ENCODE results near the gene MYO16.

MYO16 gene

DNA sequence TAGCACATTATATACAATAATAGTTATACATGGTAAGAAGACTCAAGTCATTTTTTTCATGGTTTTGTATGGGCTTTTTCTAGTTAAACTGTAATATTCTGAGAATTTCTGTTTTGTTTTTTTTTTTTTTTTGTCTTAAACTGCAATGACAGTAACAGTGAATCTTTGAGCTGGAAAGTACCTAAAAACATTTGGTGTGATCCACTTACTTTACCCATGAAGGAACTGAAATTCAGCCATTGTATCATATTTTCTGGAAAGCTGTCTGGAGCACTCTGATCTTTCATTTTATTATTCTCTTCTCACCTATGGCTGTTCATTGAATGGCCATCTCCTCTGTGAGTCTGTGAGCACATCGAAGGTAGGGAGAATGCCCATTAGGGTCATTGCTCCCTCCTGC, 37.8 kb downstream of the MYO16 start:
- no peak for DNase-seq

DNA sequence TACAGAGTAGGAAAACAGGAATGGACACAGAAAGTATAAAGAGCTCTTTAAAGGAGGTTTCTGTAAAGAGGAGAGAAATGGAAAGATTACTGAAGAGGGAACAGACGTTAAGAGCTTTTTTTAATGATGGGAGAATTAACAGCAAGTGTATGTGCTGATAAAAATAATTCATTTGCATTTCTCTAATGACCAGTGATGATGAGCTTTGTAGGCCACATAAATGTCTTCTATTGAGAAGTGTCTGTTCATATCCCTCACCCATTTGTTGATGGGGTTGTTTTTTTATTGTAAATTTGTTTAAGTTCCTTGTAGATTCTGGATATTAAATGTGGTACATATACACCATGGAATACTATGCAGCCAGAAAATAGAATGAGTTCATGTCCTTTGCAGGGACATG, 40.0 kb downstream of the MYO16 start:
- no peak for DNase-seq

DNA sequence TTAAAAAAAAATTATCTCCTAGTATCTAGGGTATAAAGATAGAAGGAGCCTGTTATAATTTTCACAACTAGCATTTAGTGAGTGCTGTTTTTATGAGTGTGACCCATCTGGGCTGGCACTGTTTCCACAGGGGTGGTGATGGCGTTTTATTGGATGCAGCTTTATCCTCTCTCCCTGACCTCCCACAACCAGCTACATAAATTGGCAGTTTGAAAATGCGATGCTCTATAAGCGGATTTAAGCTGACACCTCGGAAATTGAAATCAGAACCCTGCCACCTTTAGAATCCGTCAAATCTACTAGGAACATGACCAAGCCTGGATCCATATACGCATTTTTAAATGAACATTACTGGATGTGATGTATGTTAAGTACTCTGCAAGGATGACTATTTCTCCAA, 44.9 kb downstream of the MYO16 start:
- DNase-seq = no peak

DNA sequence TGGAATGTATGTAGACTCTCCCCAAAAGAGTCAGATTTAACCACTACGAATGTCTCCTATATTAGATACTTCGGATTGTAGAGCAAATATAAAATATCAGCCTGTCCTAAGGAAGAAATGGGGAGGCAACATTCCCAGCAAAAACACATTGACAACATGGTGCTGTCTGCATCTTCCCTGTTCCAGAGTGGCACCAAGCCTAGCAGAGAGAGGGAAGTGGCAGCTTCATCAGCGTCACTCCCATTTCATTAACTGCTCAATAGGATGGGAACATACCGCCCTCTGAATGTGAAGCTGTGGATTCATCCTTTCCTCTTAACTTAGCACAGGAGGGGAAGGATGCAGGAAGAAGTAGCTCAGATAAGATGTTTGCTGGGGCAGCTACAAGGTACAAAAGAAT, 45.4 kb downstream of the MYO16 start:
- no peak for DNase-seq

DNA sequence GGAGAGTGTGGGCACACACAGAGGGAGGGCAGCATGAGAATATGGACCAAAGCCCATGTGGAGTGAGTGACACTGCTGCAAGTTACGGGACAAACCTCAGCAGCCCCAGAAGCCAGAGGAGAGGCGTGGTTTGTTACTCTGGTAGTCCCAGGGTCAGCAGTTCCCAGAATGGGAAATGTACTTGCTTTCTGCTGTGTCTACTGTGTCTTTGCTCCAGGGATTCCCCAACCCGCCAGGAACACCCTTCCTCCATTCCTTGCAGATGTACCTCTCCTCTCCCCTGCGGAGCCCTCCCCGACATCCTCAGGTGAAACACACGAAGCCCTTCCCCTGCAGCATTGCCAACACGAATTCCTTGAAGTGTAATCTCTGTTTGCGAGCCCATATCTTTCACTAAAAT, 47.2 kb downstream of the MYO16 start:
- no peak for DNase-seq

DNA sequence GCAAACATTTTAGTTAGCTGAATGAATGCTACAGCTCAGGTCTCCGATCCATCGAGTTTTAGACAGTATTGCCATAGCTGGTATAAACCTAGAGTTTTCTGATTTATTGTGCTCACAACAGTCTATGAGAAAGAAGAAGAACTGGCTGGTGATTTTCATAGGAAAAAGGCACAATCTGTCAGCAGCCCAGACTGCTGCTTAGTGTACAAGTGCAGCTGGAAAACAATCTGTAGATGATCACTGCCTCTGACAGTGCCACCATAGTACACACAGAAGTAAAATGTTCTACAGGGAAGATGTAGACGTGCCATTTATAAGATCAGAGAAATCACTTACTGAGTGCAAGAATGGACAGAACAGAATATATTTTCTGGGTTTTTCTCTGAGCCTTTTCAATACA, 48.4 kb downstream of the MYO16 start:
- DNase-seq = no peak

DNA sequence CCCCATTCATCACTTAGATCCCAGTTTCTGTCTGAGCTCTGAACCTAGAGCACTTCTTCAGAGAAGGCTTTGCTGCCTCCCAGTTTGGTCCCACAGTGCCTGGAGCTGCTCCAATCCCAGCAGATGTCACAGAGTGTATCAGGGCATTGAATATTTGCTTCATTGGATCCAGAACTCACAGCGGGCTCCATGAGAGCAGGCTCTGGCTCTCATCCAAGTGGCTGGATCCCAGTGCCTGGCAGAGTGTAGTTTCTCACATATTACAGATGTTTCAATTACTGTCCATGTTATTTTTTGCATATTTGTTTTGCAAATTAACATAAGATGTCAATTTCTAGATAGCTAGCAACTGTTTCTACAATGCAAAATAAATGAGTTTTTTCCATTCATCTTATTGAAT, 50.6 kb downstream of the MYO16 start:
- DNase-seq = no peak

DNA sequence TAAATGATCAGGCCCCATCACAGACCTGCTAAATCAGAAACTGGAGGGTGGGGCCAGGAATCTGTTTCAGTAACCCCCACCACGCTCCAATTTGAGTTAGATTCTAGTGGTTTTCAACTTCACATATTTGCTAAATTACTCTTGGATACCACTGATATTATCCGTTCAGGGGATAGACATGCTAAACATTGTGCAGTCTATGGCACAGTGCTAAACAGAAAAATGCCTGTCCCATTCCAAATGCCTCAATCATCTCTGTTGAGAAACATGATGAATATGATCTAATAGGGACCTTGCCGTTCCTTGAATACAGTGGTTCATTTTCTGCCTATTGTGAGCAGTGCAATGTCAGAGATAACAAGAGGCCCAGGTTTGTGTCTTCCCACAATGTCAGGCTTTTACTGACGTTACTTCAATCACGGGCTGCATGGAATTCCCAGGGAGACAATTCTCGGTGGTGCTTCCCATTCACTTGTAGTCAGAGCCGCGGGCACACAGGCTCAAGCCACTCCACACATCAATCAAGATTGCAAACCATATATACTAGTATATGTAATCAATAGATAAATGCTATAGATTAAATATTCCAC, 52.7 kb downstream of the MYO16 start:
- DNase-seq = no peak

DNA sequence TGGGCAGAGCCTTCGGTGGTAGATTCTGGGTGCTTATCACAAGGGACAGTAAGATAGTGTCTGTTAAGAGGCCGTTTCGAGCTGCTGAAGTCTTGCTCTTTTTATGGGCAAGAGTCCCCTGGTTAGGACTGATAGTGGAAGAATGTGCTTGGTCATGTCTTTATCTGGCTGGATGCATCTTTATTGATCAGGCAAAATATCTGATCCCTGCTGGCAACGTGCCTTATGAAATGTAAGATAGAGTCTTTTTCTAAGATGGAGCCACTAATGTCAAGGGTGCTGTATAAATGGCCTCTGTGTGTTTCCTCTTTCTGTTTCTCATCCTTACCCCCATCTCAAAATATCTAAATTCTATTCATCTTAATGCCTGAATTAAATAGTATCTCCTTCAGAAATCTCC, 53.3 kb downstream of the MYO16 start:
- no peak for DNase-seq

DNA sequence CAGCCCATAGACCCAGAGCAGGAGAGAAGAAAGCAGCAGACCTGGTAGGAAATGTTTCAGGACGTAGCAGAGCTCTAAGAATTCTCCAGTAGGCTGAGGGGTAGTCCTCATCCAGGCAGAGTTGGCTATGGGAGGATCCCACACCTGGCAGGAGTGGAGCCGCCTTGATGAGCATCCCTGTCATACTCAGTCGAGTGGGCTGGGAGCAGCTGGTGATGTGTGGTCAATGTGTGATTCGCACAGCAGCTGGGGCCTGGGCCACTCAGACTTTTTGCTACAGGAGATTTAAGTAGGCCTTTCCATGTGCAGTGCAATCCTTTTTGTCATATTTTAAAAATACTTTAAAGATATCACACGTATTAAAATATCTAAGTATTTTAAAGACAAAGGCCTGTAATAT, 56.6 kb downstream of the MYO16 start:
- no peak for DNase-seq

DNA sequence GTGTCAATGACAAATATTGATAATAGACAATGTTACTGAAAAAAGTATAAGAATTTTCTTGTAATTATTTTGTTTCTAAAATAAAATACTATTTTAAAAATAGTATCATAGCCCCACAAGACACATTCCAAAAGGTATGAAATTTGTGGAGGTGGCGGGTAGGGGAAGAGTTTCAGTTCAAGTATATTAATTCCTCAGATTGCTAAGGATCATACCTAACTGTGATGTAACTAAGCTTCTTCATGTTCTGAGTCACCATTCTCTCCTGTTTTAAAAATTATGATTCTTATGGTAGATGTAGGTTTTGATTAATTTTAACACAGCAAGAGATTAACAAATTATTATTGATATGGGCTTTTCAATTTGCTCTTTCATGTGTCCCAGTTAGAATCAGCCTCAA, 61.3 kb downstream of the MYO16 start:
- no peak for DNase-seq

DNA sequence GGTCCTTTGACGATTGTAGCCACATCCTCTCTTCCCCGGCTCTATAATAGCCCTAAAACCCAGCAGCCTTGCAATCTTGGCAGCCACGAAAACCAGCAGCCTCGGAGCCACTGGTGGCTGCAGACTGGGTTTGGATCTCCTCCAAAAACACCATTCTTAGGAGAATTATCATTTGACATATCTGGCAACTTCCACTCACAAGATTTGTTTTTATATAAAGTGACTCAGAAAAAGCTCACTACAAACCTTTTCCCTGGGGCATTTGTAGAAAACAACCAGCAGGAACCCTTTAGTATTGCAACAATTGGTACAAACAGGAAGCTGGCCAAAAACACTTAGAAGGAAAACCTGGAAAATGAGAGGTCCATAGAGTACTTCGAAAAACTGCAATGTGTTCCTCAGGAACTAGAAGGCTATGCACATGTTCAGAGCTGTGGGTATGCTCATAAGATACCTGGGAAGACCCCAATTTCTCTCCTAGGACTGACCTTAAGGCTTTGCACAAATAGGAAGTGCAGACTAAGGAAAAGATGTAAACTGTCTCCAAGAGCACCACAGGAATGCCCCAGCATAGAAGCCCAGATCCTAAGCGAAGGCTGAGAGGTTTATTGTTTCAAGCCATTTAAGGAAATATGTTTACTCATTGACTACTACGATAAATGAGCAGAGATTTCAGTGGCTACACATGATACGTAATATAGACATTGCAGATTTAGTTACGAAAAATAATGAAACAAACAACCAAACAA, 71.2 kb downstream of the MYO16 start:
- DNase-seq = peak; percentile 31

DNA sequence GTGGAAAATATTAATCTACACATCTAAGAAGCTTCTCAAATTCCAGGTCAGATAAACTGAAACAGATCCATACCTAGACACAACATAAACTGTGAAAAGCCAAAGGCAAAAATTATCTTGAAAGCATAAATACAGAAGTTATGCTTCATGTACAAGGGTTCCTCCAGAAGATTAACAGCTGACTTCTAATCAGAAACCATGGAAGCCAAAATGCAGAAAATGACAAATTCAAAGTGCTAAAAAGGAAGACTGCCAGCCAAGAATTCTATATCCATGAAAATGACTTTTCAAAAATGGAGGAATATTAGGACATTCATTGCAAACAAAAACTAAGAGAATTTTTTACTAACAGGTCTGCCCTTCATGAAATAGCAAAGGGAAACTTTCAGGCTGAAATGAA, 72.8 kb downstream of the MYO16 start:
- no peak for DNase-seq

DNA sequence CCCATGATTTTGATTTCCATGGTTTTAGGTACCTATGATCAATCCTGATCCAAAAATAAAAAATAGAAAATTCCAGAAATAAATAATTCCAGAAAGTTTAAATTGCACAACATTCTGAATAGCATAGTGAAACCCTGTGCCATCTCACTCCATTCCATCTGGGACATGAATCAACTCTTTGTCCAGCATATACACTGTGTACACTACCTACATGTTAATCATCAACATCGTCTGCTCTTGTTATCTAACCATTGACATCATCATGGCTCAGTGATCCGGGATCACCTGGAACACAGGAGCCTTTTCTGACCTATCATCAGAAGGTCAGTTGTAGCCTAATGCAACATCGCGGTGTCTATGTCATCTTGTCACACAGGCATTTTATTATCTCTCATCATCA, 75.6 kb downstream of the MYO16 start:
- DNase-seq = no peak

DNA sequence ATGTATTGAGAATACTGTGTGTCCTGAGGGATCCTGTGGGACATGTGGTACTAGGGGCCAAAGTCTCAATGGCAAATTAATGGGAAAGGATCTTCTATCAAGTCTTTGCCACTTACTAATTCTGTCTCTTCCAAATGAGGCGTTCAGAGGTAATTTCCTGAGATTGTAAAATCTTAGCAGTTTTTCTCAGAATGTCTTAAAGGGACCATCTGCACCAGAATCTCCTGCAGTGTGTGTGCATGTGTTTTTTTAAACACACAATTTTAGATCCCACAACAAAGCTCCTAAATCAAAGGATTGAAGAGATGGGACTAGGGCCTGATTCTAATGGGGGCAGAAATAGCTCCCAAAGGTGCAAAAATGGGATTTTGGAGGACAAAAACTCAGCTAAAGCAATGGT, 78.2 kb downstream of the MYO16 start:
- DNase-seq = no peak

DNA sequence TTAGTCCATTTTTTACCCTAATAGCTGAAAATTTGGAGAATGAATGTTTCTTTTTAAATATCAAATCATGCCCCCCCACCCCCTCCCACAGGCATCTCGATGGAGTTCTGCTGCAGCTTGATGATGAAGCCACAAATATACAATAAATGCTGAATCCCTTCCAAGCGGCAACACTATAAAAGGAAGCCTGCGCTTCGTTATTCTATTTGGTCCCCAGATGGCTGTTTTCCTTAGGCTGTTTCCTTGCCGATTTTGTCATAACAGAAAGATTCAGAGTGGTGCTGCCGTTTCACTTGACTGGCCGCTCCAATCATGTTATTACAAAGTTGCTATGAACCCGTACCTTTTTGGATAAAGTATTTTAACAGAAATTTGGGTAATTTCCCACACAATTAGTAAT, 79.5 kb downstream of the MYO16 start:
- no peak for DNase-seq

DNA sequence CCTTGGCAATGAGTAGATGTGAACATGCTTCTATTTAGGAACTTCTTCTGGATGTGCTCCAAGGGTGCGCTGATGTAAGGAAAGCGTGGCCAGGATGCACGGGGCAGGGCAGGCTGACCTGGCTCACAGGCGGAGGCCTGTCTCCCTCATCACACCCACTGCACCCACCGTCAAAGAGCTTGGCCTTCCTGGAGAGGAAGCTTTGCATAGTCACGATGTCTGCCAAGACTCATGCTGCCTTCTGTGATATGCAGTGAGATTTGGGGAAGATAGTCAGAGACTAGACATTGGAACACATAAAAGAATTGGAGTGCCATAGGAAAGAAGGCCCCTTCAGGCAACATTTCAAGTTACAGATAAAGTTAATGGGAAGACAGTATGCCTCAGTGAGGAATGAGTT, 82.0 kb downstream of the MYO16 start:
- no peak for DNase-seq

DNA sequence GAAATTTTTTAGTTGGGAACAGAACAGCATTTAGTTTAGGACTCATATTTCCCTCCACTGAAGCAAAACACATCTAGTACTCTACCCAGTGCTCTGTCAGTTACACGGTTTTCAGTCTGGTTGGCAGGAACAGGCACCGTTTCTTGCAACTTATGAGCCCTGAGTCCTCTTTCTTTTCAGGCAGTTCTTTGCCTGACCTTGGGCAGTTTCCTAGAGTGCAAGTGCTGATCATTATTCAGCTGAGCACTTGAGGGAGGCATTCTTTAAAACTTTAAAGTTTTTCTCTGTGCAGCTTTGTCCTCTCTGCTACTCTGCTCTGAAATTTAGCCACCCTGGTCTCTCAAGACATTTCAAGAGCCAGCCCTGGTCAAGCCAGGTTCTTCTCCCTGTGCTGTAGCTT, 96.1 kb downstream of the MYO16 start:
- DNase-seq = no peak

DNA sequence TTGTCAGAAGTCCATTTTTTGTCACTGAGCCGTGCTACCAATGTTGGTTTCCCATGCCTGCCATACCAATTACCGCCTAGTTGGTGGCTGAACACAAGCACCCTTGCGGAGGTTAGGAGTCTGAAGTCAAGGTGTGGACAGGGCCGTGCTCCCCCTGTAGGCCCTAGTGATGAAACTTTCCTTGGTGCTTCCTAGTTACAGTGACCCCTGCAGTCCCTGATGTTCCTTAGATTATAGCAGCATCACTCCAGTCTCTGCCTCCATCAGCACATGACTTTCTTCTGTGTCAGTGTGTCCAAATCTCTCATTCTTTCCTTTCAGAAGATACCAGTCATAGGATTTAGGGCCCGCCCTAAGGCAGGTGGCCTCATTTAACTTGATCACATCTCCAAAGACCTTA, 99.0 kb downstream of the MYO16 start:
- DNase-seq = no peak

DNA sequence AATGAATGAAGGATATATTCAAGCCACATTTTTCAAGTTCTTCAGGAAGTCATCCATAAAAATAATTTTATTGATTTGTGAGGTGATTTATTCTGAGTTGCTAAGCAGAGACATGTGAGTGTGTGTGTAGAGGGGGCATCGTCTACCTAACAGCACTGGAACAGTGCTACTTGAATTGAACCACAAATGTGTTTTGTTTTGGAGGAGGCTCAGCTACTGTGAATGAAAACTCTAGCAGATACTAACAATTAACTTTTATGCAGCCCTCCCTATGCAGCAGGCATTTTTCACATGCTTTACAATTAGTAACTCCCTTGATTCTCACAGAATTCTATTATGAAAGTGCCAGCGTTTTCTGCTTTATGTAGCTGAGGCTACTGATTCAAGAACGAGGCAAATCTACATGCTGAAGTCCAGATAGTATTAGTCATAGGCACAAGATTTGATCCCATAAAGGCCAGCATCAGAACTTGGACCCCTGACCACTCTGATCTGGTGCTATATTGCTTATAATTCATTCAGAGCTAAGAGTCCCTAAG, 103.7 kb downstream of the MYO16 start:
- DNase-seq = no peak

DNA sequence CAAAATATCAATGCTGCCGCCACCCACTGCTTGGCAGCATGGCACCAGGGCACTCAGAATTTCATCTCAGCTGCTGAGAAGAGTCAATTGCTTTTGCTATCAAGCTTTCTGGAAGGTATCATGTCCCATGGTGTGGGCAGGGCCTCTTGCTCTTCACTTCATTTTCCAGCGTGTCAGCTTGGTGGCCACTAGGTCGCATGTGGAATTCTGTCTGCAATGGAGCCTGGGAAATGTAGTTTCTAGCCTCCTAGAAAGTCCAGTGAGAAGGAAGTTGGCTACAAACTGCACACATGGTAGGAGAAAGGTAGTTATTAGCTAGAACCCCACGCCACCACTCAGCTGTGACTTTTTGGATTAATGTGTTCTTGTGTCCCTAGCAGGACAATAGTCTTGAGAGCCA, 105.3 kb downstream of the MYO16 start:
- DNase-seq = no peak

DNA sequence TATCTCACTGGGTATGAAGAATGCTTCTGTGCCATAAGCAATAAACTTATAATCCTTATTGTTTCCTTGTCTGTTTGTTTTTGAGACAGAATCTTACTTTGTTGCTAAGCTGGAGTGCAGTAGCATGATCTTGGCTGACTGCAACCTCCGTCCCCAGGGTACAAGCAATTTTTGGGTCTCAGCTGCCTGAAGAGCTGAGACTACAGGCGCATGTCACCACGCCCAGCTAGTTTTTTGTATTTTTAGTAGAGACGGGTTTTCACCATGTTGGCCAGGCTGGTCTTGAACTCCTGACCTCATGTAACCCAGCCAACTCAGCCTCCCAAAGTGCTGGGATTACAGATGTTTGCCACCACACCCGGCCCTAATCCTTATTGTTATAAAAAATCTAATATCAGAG, 112.5 kb downstream of the MYO16 start:
- peak; percentile 77 for DNase-seq

DNA sequence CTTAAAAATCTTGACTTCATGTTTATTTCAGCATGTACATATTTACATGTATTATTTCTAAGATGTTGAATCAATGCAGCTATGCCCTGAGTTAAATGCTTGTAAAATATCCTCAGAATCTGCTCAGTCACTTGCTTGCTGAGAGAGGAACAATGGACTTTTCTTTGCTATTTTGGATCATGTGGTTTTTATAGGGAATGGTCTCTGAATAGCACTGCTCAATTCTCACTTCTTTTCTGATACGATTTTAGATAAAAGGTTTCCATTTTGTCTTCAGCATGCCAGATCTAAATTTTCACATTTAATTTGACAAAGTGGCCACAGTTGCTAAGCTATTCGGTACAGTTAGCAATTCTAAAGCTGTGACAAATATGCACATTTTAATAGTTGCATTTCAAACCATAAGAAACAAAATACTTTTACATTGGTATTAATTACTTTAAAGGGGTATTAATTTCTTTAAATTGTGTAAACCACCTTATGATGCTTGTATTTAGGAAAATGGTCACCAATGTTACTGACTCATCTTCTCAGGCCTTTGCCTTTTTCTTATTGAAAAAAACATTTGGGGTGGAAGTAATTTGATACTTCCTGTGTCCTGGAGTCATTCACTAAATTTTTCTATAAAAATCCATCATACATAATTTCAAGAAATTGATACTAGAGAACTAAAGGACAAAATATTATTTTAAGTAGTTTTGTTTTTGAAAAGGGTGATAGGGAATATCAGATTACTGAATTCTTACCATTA, 113.5 kb downstream of the MYO16 start:
- no peak for DNase-seq

DNA sequence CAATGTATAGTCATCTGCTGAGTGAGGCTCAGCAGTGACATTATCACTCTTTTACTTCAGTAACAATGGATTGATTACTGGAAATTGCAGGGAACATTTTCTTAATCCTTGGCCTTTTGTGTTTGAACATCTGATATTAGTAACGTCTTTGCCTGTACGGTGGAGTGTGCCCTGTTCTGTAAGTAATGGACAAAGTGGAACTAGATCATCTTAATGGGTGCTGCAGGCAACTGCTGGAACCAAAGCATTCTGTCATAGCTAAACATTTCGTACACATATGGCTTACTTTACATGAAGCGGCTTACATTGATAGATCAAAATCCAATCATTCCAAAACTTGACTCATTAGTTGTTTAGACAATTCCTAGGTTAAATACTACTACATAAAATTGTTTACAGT, 114.1 kb downstream of the MYO16 start:
- no peak for DNase-seq
